Nephron progenitor cell (in vitro differentiated cells): ENCODE results near the gene EEFSEC.

Experiments used
- DNase-seq: peaks from one replicate; pipeline ENCODE4 v3.0.0; 2021
- H3K27ac Mint-ChIP-seq: 2 replicates; pipeline ENCODE4 v1.8.0; 2021; ENCODE audit warnings: mild to moderate bottlenecking, moderate library complexity, mixed read lengths
- H3K27me3 Mint-ChIP-seq: 2 replicates; pipeline ENCODE4 v1.8.0; 2021; ENCODE audit warnings: mild to moderate bottlenecking, low read depth, mixed read lengths; ENCODE audit not compliant: poor library complexity
- H3K36me3 Mint-ChIP-seq: 2 replicates; pipeline ENCODE4 v1.8.0; 2021; ENCODE audit warnings: low read depth, mixed read lengths
- H3K4me1 Mint-ChIP-seq: 2 replicates; pipeline ENCODE4 v1.8.0; 2021; ENCODE audit warnings: mixed read lengths
- H3K4me3 Mint-ChIP-seq: 2 replicates; pipeline ENCODE4 v1.8.0; 2021; ENCODE audit warnings: mild to moderate bottlenecking, moderate library complexity, mixed read lengths
- H3K9me3 Mint-ChIP-seq: 2 replicates; pipeline ENCODE4 v1.8.0; 2021; ENCODE audit warnings: mild to moderate bottlenecking, moderate library complexity, mixed read lengths
- TF ChIP-seq, protein P1 (sequence below): fragments of 200-600 bp; sonication (generic); IDR thresholded peaks from 2 replicates; pipeline ENCODE4 v1.5.0; 2021; ENCODE audit warnings: antibody characterized with exemption

Gene EEFSEC

DNA sequence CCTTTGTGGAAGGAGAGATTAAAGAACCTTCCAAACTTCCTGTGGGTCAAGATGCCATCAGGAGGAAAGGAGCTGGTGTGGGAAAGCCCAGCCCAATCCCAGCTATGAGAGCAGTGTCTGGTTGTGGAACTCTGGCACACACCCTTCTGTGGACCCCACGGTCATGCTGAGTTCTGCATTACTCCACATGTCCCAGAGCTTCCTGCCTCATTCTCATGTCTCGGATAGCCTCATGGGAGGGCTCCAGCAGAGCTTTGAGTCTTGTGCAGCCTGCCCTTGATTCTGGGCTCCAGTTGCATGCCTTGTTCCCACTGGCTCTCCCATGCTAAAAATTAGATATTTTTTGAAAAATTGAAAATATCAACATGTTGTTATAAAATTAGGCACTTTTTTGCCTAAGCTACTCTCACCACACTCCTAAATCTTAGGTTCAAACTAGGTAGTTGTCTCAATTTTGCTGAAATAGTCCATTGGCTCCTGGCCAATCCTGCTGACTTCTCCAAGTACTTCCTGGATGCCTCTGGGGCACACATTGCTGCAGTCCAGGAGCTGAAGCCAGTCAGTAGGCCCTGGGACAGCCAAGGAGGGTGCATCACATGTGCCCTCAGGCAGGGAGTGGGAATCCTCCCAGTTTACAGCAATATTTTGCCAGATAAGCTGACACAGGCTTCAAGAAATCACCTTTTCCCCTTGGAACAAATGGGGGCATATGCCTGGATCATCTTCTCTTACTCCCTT is 144.3 kb downstream of the EEFSEC start:
- Mint-ChIP-seq H3K27ac (no peak overlapping the region), H3K4me1 (no peaks in the 10 kb centered on the region)

DNA sequence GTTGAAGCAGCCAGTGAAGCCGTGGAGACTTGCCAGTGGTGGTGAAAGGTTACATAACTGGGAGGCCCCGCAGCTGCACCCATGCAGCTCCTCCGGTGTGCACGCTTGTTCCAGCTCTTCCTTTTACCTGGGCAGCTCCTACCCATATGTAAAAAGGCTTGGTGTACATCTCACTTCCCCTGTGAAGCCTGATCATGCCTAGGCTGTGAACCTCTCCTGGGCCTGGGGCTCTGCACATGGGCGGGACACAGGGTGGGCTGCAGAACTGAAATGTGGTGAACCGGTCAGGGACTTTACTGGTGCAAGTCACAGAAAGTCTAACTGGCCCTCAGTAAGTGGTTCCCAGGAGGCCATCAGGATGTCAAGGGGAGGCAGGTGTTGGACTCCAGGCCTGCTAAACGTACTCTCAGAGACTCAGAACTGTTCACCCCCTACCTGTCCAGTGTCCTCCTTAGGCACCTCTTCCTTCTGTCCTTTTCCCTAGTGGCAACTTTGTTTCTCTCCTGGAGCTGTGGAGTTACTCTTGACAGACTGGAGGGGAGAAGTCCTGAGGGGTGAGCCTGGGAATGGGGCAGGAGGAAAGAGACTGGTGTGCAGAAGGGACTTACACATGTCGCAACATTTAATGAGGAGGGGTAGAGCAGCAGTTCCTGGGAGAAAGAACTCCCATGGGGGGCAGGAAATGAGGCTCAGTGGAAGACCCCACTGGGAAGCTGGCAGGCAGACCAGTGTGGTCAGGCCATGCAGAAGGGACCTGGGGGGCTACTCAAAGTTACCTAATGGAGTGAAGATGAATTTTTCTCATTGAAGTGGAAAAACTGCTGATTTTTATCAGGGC is 148.1 kb downstream of the EEFSEC start:
- Mint-ChIP-seq H3K27me3 (peaks cover 5% of the 10 kb centered on the region), H3K4me1 (no peaks in the 10 kb centered on the region), H3K36me3 (peaks cover 15% of the 10 kb centered on the region), H3K9me3 (peaks cover 4% of the 10 kb centered on the region), H3K4me3 (no peak overlapping the region), H3K27ac (no peak overlapping the region)
- TF ChIP-seq, protein P1, sequence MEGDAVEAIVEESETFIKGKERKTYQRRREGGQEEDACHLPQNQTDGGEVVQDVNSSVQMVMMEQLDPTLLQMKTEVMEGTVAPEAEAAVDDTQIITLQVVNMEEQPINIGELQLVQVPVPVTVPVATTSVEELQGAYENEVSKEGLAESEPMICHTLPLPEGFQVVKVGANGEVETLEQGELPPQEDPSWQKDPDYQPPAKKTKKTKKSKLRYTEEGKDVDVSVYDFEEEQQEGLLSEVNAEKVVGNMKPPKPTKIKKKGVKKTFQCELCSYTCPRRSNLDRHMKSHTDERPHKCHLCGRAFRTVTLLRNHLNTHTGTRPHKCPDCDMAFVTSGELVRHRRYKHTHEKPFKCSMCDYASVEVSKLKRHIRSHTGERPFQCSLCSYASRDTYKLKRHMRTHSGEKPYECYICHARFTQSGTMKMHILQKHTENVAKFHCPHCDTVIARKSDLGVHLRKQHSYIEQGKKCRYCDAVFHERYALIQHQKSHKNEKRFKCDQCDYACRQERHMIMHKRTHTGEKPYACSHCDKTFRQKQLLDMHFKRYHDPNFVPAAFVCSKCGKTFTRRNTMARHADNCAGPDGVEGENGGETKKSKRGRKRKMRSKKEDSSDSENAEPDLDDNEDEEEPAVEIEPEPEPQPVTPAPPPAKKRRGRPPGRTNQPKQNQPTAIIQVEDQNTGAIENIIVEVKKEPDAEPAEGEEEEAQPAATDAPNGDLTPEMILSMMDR: no peak
- DNase-seq: no peak

More for the DNA sequence above, 144.3 kb downstream of the EEFSEC start:
- Mint-ChIP-seq H3K9me3 (no peaks in the 10 kb centered on the region), H3K36me3 (peaks cover 5% of the 10 kb centered on the region), H3K4me3 (no peak overlapping the region), H3K27me3 (peaks cover 6% of the 10 kb centered on the region)
- TF ChIP-seq, protein P1: no peak
- DNase-seq: no peak

DNA sequence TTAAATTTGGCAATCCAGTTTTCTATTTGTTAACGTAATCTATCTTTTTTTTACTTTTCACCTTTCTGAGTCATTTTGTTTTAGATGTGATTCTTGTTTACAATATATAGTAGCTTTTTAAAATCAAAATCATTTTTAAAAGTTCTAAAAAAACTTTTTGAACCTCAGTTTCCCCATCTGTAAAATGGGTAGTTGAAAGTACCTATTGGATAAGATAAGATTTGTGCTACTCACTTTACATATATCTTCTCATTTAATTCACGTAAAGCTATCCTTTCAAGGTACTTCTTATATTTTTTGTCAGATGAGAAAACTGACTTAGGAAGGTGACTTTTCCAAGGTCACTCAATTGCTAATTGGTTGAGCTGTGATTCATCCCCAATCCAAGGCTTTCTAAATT is 153.2 kb downstream of the EEFSEC start:
- TF ChIP-seq, protein P1: no peak
- Mint-ChIP-seq H3K27ac (no peak overlapping the region), H3K27me3 (peaks cover 10% of the 10 kb centered on the region), H3K9me3 (peaks cover 4% of the 10 kb centered on the region), H3K36me3 (peaks cover 10% of the 10 kb centered on the region), H3K4me3 (no peak overlapping the region), H3K4me1 (no peaks in the 10 kb centered on the region)
- DNase-seq: no peak

DNA sequence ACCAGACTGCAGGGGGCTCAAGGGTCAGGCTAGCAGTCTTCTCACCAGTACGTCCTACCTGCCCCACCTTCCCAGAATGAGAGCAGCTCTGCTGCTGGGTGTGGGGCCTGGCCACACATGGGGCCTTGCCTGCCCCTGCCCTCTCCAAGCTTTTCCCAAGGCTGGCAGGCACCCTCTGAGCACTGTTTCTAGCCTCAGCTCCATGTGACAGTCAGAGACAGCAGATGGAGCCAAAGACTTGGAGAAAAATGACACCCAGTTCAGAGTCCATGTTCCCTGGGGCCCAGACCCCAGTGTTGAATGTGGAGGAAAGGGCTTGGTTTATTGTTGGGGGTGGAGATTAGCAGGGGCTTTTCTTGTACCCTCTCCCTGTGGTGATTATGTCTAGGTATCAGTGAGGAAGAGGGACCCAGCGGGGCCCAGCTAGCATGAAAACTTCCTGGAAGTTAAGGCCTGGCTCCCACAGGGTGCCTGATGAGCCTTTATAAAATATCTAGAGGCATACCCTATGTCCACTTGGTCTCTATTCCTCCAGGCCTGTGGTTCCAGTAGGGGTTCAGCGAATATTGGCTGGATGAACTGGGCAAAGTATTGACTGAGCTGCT is 153.8 kb downstream of the EEFSEC start:
- Mint-ChIP-seq H3K27me3 (peaks cover 10% of the 10 kb centered on the region), H3K27ac (no peak overlapping the region), H3K9me3 (peaks cover 4% of the 10 kb centered on the region), H3K4me1 (no peaks in the 10 kb centered on the region), H3K36me3 (peaks cover 10% of the 10 kb centered on the region), H3K4me3 (no peak overlapping the region)
- DNase-seq: no peak
- TF ChIP-seq, protein P1: no peak

DNA sequence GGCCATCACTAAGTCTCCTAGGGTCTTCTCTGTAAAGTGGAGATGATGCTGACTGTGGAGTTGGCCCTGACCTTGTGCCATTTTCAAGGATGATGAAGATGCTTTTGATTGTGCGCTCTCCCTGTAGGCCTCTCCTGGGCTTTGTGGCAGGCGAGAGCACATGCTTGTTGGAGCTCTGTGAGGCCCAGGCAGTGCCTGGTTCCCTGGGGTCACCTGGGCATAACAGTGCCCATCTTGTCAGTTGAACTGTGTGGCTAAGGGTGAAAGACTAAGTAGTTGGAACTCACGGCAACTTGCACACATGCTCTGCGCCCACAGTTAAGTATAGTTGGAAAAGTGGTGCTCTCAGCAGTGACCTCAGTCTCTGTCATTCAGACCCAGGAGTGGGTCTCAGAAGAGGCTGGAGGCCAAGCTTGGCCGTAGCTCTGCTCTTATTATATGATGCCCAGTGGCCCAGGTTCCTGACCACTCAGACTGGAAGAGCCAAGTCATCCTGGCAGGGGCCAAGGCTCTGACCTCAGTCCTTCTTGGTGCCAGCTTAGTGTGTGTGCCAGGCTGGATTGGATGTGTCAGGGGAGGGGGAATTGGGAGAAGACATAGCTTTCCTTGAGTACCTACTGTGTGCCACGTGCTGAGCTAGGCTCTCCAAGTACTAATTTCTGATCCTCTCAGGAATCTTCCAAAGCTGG is 154.6 kb downstream of the EEFSEC start:
- TF ChIP-seq, protein P1: no peak

More for the DNA sequence above, 154.6 kb downstream of the EEFSEC start:
- Mint-ChIP-seq H3K4me1 (no peaks in the 10 kb centered on the region), H3K4me3 (no peak overlapping the region), H3K9me3 (peaks cover 4% of the 10 kb centered on the region), H3K27ac (no peak overlapping the region), H3K27me3 (peaks cover 14% of the 10 kb centered on the region), H3K36me3 (peaks cover 10% of the 10 kb centered on the region)
- DNase-seq: no peak
